Mucosa of rectum (tissue), 2 donors: ENCODE data around the gene RUNX2.

Experiments used
- H3K27ac ChIP-seq, 2 donors: one replicate each; pipeline ENCODE4 v1.7.0; 2013; ENCODE audit warnings: inconsistent platforms in 2 of 2, low read depth in 2 of 2, low read length in 2 of 2
- H3K27me3 ChIP-seq, 2 donors: one replicate each; pipeline ENCODE4 v1.7.0; 2013; ENCODE audit warnings: low read length in 2 of 2; ENCODE audit not compliant: control insufficient read depth in 2 of 2, insufficient read depth in 2 of 2
- H3K36me3 ChIP-seq, 2 donors: one replicate each; pipeline ENCODE4 v1.7.0; 2013; ENCODE audit warnings: low read length in 2 of 2; ENCODE audit not compliant: control insufficient read depth in 2 of 2, insufficient read depth in 2 of 2
- H3K4me1 ChIP-seq, 2 donors: one replicate each; pipeline ENCODE4 v1.7.0; 2013; ENCODE audit warnings: low read length in 2 of 2, mild to moderate bottlenecking in 1 of 2; ENCODE audit not compliant: control insufficient read depth in 2 of 2, insufficient read depth in 2 of 2
- H3K4me3 ChIP-seq, 2 donors: one replicate each; pipeline ENCODE4 v1.7.0; 2013; ENCODE audit warnings: low read length in 2 of 2
- H3K9ac ChIP-seq, 2 donors: one replicate each; pipeline ENCODE4 v1.7.0; 2013; ENCODE audit warnings: low read length in 2 of 2, low read depth in 1 of 2, mild to moderate bottlenecking in 1 of 2
- H3K9me3 ChIP-seq, 2 donors: one replicate each; pipeline ENCODE4 v1.7.0; 2013; ENCODE audit warnings: low read length in 2 of 2; ENCODE audit not compliant: control insufficient read depth in 2 of 2
- donor health status: healthy.
- donor health status: Normal muscosa, but diverticular disease.

The RUNX2 gene

DNA sequence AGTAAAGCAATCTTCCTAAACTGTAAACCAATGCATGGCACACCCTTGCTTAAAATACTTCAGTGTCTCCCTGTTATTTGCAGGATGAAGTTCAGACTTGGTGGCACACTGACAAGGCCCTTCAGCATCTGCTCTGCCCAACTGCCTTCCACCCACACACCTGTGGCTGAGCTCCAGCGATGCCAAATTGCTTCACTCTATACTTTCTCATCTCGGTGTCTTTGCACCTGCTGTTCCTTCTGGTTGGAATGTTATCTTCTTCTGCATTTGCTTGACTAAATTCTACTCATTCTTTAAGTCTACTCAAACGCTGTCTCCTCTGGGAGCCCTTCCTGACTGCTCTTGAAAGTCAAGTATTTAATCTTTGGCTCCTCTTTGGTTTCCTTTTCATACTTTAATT is 149.7 kb downstream of the RUNX2 start:
- peak overlapping the region in 1 of 2 donors; percentile 20 for H3K27ac ChIP-seq
- no peak overlapping the region for H3K9ac ChIP-seq
- H3K4me3 ChIP-seq, result no peak overlapping the region

GRCh38 chr6:45478240-45478639 is 150.1 kb downstream of the RUNX2 start:
- peaks cover 9 to 21% of the 10 kb centered on the region in 2 donors for H3K4me1 ChIP-seq
- no peaks in the 10 kb centered on the region for H3K27me3 ChIP-seq
- H3K27ac ChIP-seq, result no peak overlapping the region
- H3K9me3 ChIP-seq, result no peaks in the 10 kb centered on the region
- H3K4me3 ChIP-seq, result no peak overlapping the region
- no peaks in the 10 kb centered on the region for H3K36me3 ChIP-seq
- no peak overlapping the region for H3K9ac ChIP-seq

More for the DNA sequence above, 149.7 kb downstream of the RUNX2 start:
- Histone ChIP-seq H3K9me3 (no peaks in the 10 kb centered on the region), H3K36me3 (no peaks in the 10 kb centered on the region), H3K4me1 (peaks cover 9 to 23% of the 10 kb centered on the region in 2 donors), H3K27me3 (no peaks in the 10 kb centered on the region)

- H3K4me1 ChIP-seq, result peaks cover 3 to 12% of the 10 kb centered on the region in 2 donors
- H3K36me3 ChIP-seq, result no peaks in the 10 kb centered on the region
- H3K27ac ChIP-seq, result no peak overlapping the region
- H3K9me3 ChIP-seq, result no peaks in the 10 kb centered on the region
- no peak overlapping the region for H3K9ac ChIP-seq
- H3K4me3 ChIP-seq, result no peak overlapping the region
- H3K27me3 ChIP-seq, result no peaks in the 10 kb centered on the region
These were observed 152.0 kb downstream of the RUNX2 start for GRCh38 chr6:45479834-45480751.

- H3K4me3 ChIP-seq, result no peak overlapping the region
- peaks cover 3 to 10% of the 10 kb centered on the region in 2 donors for H3K4me1 ChIP-seq
- no peak overlapping the region for H3K27ac ChIP-seq
- H3K27me3 ChIP-seq, result no peaks in the 10 kb centered on the region
- no peak overlapping the region for H3K9ac ChIP-seq
- no peaks in the 10 kb centered on the region for H3K36me3 ChIP-seq
- H3K9me3 ChIP-seq, result no peaks in the 10 kb centered on the region
These were observed 152.8 kb downstream of the RUNX2 start for GRCh38 chr6:45480752-45481415.

DNA sequence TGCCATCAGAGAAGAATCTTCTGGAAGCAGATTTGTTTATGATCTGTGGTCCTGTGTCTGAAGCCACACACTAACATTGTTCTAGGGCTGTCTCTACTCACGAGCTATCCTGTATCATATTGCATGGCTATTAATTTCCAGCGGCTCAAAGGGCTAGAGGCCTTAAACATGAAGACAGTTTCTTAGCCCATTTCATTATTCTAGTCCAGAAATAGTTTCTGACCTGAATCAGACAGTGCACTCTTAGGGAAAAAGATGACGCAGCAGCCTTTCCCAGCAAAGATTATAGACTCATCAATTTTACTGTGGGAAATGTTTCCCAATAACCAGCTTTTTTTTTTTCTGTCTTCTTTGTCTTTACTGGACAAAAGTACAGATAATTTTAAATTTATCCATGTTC is 154.9 kb downstream of the RUNX2 start:
- no peak overlapping the region for H3K9ac ChIP-seq
- H3K4me1 ChIP-seq, result peaks cover 0 to 5% of the 10 kb centered on the region in 2 donors
- H3K9me3 ChIP-seq, result no peaks in the 10 kb centered on the region
- no peaks in the 10 kb centered on the region for H3K27me3 ChIP-seq
- no peak overlapping the region for H3K4me3 ChIP-seq
- H3K36me3 ChIP-seq, result no peaks in the 10 kb centered on the region
- no peak overlapping the region for H3K27ac ChIP-seq

GRCh38 chr6:45483501-45483900 is 155.4 kb downstream of the RUNX2 start:
- no peaks in the 10 kb centered on the region for H3K36me3 ChIP-seq
- peak overlapping the region in 1 of 2 donors; percentile 17 for H3K27ac ChIP-seq
- H3K9ac ChIP-seq, result no peak overlapping the region
- no peaks in the 10 kb centered on the region for H3K9me3 ChIP-seq
- H3K4me1 ChIP-seq, result peaks cover 0 to 5% of the 10 kb centered on the region in 2 donors
- no peaks in the 10 kb centered on the region for H3K27me3 ChIP-seq
- no peak overlapping the region for H3K4me3 ChIP-seq

GRCh38 chr6:45486736-45487135 is 158.6 kb downstream of the RUNX2 start:
- H3K4me3 ChIP-seq, result no peak overlapping the region
- H3K9ac ChIP-seq, result no peak overlapping the region
- H3K9me3 ChIP-seq, result no peaks in the 10 kb centered on the region
- H3K27me3 ChIP-seq, result no peaks in the 10 kb centered on the region
- H3K4me1 ChIP-seq, result no peaks in the 10 kb centered on the region
- H3K36me3 ChIP-seq, result no peaks in the 10 kb centered on the region
- no peak overlapping the region for H3K27ac ChIP-seq

- Histone ChIP-seq H3K4me3 (no peak overlapping the region), H3K27me3 (no peaks in the 10 kb centered on the region), H3K36me3 (no peaks in the 10 kb centered on the region), H3K9ac (no peak overlapping the region), H3K27ac (no peak overlapping the region), H3K9me3 (no peaks in the 10 kb centered on the region), H3K4me1 (no peaks in the 10 kb centered on the region)
These were observed 159.5 kb downstream of the RUNX2 start for GRCh38 chr6:45487645-45488044.

- no peak overlapping the region for H3K9ac ChIP-seq
- H3K36me3 ChIP-seq, result no peaks in the 10 kb centered on the region
- H3K27me3 ChIP-seq, result no peaks in the 10 kb centered on the region
- H3K9me3 ChIP-seq, result no peaks in the 10 kb centered on the region
- H3K4me1 ChIP-seq, result no peaks in the 10 kb centered on the region
- H3K27ac ChIP-seq, result no peak overlapping the region
- H3K4me3 ChIP-seq, result no peak overlapping the region
These were observed 160.1 kb downstream of the RUNX2 start for GRCh38 chr6:45488269-45488668.

DNA sequence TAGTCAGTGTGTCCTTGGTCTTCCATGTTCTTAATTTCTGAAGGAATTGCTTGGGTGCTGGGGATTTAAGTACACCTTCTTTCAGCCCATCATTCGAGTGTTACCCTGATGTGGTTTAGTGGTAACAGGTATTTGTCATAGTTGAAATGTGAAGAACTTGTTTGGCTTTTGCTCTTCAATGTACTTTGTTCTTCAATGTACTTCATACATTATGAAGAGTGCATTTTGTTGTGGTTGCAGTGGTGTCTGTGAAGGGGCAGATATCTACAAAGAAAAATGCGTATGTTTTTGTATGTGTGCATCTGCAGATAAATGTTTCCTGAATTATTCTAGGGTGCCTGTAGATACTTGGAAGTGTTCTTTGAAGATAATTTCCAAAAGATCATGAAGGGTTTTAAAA is 160.8 kb downstream of the RUNX2 start:
- Histone ChIP-seq H3K9me3 (no peaks in the 10 kb centered on the region), H3K27ac (no peak overlapping the region), H3K9ac (no peak overlapping the region), H3K4me3 (no peak overlapping the region), H3K4me1 (no peaks in the 10 kb centered on the region), H3K27me3 (no peaks in the 10 kb centered on the region), H3K36me3 (no peaks in the 10 kb centered on the region)
